ENCODE data around the gene ANK3. TPM values are rescaled to one million over a fixed set of nuclear protein-coding genes. Genes with fewer than 3 reads are reported as not detected.

Gene ANK3
- total RNA-seq, 2 experiments from 2014 or later, result 15.0 to 19.1 TPM

DNA sequence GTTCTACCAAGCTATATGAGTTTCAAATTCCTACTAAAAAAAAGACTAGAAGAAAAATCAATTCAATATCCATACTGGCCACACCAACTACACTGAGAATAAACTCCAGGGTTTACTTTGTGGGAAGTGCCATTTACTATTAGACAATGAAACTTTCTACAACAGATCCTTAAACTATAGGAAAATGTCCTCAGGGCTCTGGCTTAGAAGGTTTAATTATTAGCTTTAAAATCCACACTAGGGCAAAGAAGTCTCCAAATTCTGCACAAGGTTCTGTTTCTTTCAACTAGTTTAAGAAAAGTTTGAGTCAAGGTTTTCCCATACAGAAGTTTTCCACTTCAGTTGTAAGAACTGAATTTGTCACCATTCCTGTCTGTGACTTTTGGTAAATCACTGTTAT, 251.6 kb downstream of the ANK3 start:
- Mint-ChIP-seq H3K27ac (no peak overlapping the region), H3K36me3 (ENCODE audit: low read depth) (peaks cover 2% of the 10 kb centered on the region), H3K4me3 (no peak overlapping the region), H3K9me3 (no peaks in the 10 kb centered on the region), H3K4me1 (peaks cover 2% of the 10 kb centered on the region), H3K27me3 (no peaks in the 10 kb centered on the region)
- ChIA-PET POLR2A (no interaction called here), CTCF (no interaction called here)
- DNase-seq, result no peak

DNA sequence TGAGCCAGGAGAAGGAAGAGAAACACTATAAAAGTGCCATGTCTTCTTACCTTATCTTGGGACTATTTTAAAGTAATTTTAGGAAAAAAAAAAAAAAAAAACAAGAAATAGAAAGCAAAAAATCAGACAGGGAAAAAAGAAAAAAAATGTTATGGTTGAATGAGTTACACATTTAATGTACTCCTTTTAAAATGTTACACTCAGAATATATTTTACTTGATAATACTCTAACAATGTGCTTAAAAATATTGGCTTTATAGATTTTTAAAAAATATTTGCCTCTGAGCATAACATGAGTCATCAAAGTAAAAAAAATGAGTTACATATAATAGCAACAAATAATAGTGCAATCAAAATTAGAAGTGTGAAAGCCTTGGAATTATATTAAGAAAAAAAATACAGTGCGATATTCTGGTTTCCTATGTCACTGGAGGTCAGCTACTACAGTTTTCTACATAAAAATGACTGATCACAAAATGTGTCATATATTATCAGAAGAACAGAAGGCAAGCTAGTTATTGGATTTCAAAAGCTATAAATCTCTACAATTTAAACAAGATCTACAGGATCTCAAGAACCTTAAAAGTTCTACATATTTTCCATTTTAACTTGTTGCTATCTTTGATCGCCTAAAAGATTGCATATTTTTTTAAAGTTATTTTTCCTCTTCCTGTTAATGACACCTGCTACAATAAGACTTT, 252.2 kb downstream of the ANK3 start:
- DNase-seq, result no peak
- Mint-ChIP-seq H3K27me3 (no peaks in the 10 kb centered on the region), H3K9me3 (no peaks in the 10 kb centered on the region), H3K27ac (no peak overlapping the region), H3K4me3 (no peak overlapping the region), H3K36me3 (ENCODE audit: low read depth) (peaks cover 2% of the 10 kb centered on the region), H3K4me1 (peaks cover 2% of the 10 kb centered on the region)
- POLR2A ChIA-PET, result no interaction called here
- CTCF ChIA-PET, result no interaction called here

DNA sequence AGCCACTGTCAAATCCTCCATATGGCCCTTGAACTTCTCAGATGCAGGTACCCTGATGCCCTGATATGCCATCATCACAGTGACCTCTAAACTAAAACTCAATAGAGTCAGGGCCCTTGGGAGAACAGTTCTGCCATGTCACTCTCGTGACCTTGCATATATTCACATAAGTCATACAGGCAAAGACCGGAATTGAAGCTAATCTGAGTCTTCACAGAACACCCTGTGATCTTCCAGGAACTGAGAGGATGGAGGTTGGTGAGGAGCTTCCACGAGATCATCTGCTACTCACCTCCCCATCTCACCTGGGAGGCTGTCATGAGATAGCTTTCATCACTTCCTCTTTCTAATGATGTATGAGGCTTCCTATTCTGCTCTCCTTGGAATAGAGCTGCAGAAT, 254.7 kb downstream of the ANK3 start:
- ChIA-PET POLR2A (interaction anchor here (1.5 kb wide), 1 partner anchor 20 kb away, joined by 6 read pairs; no protein-coding TSS in a partner anchor), CTCF (no interaction called here)
- Mint-ChIP-seq H3K9me3 (no peaks in the 10 kb centered on the region), H3K27ac (no peak overlapping the region), H3K4me3 (no peak overlapping the region), H3K4me1 (peaks cover 2% of the 10 kb centered on the region), H3K27me3 (no peaks in the 10 kb centered on the region), H3K36me3 (ENCODE audit: low read depth) (peaks cover 2% of the 10 kb centered on the region)
- DNase-seq, result no peak

- no peak overlapping the region for H3K4me3 Mint-ChIP-seq
- ChIA-PET CTCF (no interaction called here), POLR2A (no interaction called here)
- H3K27ac Mint-ChIP-seq, result no peak overlapping the region
- DNase-seq, result no peak
- H3K9me3 Mint-ChIP-seq, result no peaks in the 10 kb centered on the region
- peaks cover 2% of the 10 kb centered on the region for H3K36me3 Mint-ChIP-seq (ENCODE audit: low read depth)
- H3K27me3 Mint-ChIP-seq, result no peaks in the 10 kb centered on the region
- H3K4me1 Mint-ChIP-seq, result peaks cover 2% of the 10 kb centered on the region
Observed at GRCh38 chr10:60134548-60134947, 255.1 kb downstream of the ANK3 start.

DNA sequence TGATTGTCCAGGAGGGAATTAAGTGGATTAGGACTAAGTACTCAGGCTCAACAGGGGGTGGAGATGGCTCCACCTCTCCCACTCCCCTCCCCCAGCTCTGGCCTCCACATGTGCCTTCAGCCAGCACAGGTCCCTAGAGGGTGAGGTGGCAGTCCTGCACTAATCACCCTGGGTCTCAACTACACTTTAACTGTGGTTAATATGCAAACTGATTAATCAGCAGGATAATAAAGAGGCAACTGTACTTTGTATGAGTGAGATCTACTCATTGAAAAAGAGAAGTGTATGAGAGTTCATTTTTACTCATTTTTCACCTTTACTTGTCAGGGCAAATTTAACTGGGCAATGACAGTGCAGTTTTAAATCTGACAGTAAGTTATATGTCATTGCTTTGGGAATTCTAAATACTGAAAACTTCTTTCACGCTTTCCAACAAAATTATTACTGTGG, 259.5 kb downstream of the ANK3 start:
- ChIA-PET CTCF (no interaction called here), POLR2A (no interaction called here)
- H3K4me1 Mint-ChIP-seq, result peaks cover 2% of the 10 kb centered on the region
- peaks cover 2% of the 10 kb centered on the region for H3K36me3 Mint-ChIP-seq (ENCODE audit: low read depth)
- no peak overlapping the region for H3K27ac Mint-ChIP-seq
- no peak overlapping the region for H3K4me3 Mint-ChIP-seq
- no peaks in the 10 kb centered on the region for H3K9me3 Mint-ChIP-seq
- no peak for DNase-seq
- H3K27me3 Mint-ChIP-seq, result no peaks in the 10 kb centered on the region

- Mint-ChIP-seq H3K27me3 (no peaks in the 10 kb centered on the region), H3K27ac (no peak overlapping the region), H3K4me3 (no peak overlapping the region), H3K9me3 (no peaks in the 10 kb centered on the region), H3K36me3 (ENCODE audit: low read depth) (no peaks in the 10 kb centered on the region), H3K4me1 (no peaks in the 10 kb centered on the region)
- no peak for DNase-seq
- ChIA-PET CTCF (no interaction called here), POLR2A (no interaction called here)
Observed at GRCh38 chr10:60125895-60126294, 263.8 kb downstream of the ANK3 start.

- Mint-ChIP-seq H3K4me3 (no peak overlapping the region), H3K36me3 (ENCODE audit: low read depth) (no peaks in the 10 kb centered on the region), H3K4me1 (no peaks in the 10 kb centered on the region), H3K27ac (no peak overlapping the region), H3K9me3 (no peaks in the 10 kb centered on the region), H3K27me3 (no peaks in the 10 kb centered on the region)
- CTCF ChIA-PET, result interaction anchor here (1.0 kb wide), 1 partner anchor 9 kb away, joined by 4 read pairs; no protein-coding TSS in a partner anchor
- POLR2A ChIA-PET, result no interaction called here
- no peak for DNase-seq
Observed at GRCh38 chr10:60124536-60124935, 265.1 kb downstream of the ANK3 start.

GRCh38 chr10:60123668-60124067, 266.0 kb downstream of the ANK3 start:
- H3K27ac Mint-ChIP-seq, result no peak overlapping the region
- no peaks in the 10 kb centered on the region for H3K36me3 Mint-ChIP-seq (ENCODE audit: low read depth)
- no peaks in the 10 kb centered on the region for H3K9me3 Mint-ChIP-seq
- H3K4me3 Mint-ChIP-seq, result no peak overlapping the region
- no peaks in the 10 kb centered on the region for H3K4me1 Mint-ChIP-seq
- ChIA-PET POLR2A (no interaction called here), CTCF (no interaction called here)
- DNase-seq, result no peak
- H3K27me3 Mint-ChIP-seq, result no peaks in the 10 kb centered on the region

- DNase-seq, result no peak
- no peak overlapping the region for H3K4me3 Mint-ChIP-seq
- POLR2A ChIA-PET, result no interaction called here
- no peaks in the 10 kb centered on the region for H3K4me1 Mint-ChIP-seq
- no peaks in the 10 kb centered on the region for H3K9me3 Mint-ChIP-seq
- CTCF ChIA-PET, result no interaction called here
- H3K36me3 Mint-ChIP-seq (ENCODE audit: low read depth), result no peaks in the 10 kb centered on the region
- no peak overlapping the region for H3K27ac Mint-ChIP-seq
- H3K27me3 Mint-ChIP-seq, result no peaks in the 10 kb centered on the region
Observed at GRCh38 chr10:60123172-60123571, 266.5 kb downstream of the ANK3 start.

- Mint-ChIP-seq H3K27me3 (no peaks in the 10 kb centered on the region), H3K4me1 (no peaks in the 10 kb centered on the region), H3K36me3 (ENCODE audit: low read depth) (no peaks in the 10 kb centered on the region), H3K9me3 (no peaks in the 10 kb centered on the region), H3K27ac (no peak overlapping the region), H3K4me3 (no peak overlapping the region)
- ChIA-PET POLR2A (no interaction called here), CTCF (no interaction called here)
- DNase-seq, result no peak
Observed at GRCh38 chr10:60122190-60122589, 267.5 kb downstream of the ANK3 start.

- no peak overlapping the region for H3K27ac Mint-ChIP-seq
- no peaks in the 10 kb centered on the region for H3K36me3 Mint-ChIP-seq (ENCODE audit: low read depth)
- no peak for DNase-seq
- ChIA-PET POLR2A (interaction anchor here (1.0 to 2.3 kb wide), 2 partner anchors 21 to 28 kb away, joined by 3 to 6 read pairs; no protein-coding TSS in a partner anchor), CTCF (interaction anchor here (0.6 to 2.7 kb wide), 16 partner anchors 8 to 536 kb away, joined by 3 to 43 read pairs (median 3); no protein-coding TSS in a partner anchor)
- no peaks in the 10 kb centered on the region for H3K4me1 Mint-ChIP-seq
- H3K4me3 Mint-ChIP-seq, result no peak overlapping the region
- H3K9me3 Mint-ChIP-seq, result no peaks in the 10 kb centered on the region
- H3K27me3 Mint-ChIP-seq, result no peaks in the 10 kb centered on the region
Observed at GRCh38 chr10:60114765-60115586, 274.7 kb downstream of the ANK3 start.

- no peak for DNase-seq
- POLR2A ChIA-PET, result no interaction called here
- Mint-ChIP-seq H3K4me1 (no peaks in the 10 kb centered on the region), H3K4me3 (no peak overlapping the region), H3K36me3 (ENCODE audit: low read depth) (no peaks in the 10 kb centered on the region), H3K9me3 (no peaks in the 10 kb centered on the region), H3K27me3 (no peaks in the 10 kb centered on the region), H3K27ac (no peak overlapping the region)
- CTCF ChIA-PET, result no interaction called here
Observed at GRCh38 chr10:60110739-60111138, 278.9 kb downstream of the ANK3 start.

DNA sequence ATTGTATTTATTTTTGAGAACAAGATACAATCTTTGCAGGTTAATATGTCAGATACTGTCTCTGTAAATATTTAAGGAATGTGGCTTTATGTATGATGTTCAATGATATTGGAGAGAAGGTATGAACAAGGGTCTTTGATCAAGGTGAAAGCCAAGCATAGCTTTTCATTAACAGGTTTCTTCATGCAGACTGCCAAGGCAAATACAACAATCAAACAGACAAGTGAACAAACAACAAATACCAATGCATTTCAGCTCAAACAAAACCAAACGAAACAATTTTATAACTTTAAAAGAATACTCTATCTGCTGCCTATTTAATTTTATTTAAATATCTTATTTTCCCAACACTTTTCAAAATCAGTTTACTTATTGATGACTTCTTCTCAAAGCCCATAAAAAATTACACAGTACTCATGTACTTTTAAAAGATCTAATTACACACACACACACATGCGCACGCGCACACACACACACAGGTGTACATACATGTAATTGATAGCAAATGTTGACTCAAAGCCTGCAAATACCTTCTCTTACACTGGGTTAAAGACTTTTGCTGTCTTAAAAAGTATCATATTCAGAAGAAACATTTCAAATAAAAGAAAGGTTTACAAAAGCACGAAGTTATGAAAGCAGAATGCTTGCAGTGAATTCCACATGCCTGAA, 282.2 kb downstream of the ANK3 start:
- Mint-ChIP-seq H3K27me3 (no peaks in the 10 kb centered on the region), H3K4me1 (no peaks in the 10 kb centered on the region)
- POLR2A ChIA-PET, result no interaction called here

More for the DNA sequence above, 282.2 kb downstream of the ANK3 start:
- H3K36me3 Mint-ChIP-seq (ENCODE audit: low read depth), result no peaks in the 10 kb centered on the region
- no peak overlapping the region for H3K4me3 Mint-ChIP-seq
- H3K27ac Mint-ChIP-seq, result no peak overlapping the region
- DNase-seq, result no peak
- CTCF ChIA-PET, result no interaction called here
- no peaks in the 10 kb centered on the region for H3K9me3 Mint-ChIP-seq

All from activated CD4-positive, alpha-beta memory T cell treated with anti-CD3 and anti-CD28 coated beads, Interleukin-2, amount 10 ng/mL, durations not matched to agents 7 days and 5 days (primary cell).